ENCODE data around the gene PAQR8.
"Not testable (repeated sequence)": the region's sequence is repeated elsewhere in the genome, so short reads cannot be mapped to it uniquely, and the experiment has no call there.

The PAQR8 gene

GRCh38 chr6:52415917-52416628 is 54.1 kb downstream of the PAQR8 start:
- DNase-seq = no peak

GRCh38 chr6:52416629-52417151 is 54.7 kb downstream of the PAQR8 start:
- peak; percentile 78 for DNase-seq

DNA sequence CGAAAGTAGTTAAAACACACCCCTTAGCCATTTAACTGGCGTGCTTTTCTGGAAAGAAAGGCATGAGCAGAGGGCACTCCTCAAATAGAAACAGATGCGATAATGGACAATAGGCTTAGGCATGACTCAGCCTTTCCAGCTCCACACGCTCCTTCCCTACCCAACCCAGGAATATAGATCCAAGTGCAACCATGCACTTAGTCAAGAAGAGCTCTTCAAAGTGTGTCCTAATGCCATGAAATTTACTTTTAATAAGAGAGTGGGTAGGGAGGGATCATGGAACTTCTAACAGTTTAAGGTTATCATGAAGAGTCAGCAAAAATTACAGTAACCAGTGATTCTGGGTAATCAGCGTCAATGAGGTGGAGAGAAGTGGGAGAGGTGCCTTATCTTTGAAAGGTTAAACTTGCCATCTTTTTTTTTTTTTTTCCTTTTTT is 55.7 kb downstream of the PAQR8 start:
- DNase-seq = no peak

GRCh38 chr6:52418606-52419005 is 56.7 kb downstream of the PAQR8 start:
- no peak for DNase-seq

- DNase-seq = peak; percentile 99
These were observed 58.1 kb downstream of the PAQR8 start, which contains the start of gene EFHC1 for GRCh38 chr6:52419809-52420667. TSS of gene EFHC1 (plus strand) at chr6:52420342. CDS start at chr6:52420411, 69 bp downstream.

DNA sequence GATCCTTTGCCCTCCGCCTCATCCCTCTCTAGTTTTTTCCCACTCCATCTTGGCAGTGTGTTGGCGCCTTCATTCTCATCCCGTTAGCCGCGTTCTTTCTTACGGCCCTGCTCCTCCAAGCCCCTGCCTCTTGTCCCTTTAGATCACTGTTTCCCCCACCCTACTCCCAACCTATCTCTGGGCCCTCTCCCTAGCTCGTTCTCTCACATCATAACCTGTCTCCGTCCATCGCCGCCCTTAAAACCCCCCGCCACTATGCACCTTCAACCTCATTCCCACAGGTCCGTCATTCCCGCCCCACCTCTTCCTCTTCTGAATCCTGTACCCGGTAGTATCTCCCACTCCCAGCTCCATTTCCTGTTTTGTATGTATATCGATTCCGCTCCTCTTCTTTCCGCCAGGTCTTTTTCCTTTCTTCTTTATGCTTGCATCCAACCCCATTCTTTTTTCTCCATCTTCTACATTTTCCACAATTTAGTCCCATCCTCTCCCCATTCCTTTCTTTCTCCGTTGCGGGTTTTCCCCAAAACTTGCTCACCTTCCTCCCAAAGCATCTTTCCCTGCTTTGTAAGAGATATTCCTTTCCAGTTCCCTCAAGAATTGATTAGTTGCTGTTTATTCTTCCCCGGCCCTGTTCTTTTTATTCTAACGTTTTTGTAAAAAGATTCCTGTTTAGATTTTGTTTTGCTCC is 58.9 kb downstream of the PAQR8 start:
- DNase-seq = no peak

- DNase-seq = no peak
These were observed 60.2 kb downstream of the PAQR8 start for GRCh38 chr6:52422156-52422555.

DNA sequence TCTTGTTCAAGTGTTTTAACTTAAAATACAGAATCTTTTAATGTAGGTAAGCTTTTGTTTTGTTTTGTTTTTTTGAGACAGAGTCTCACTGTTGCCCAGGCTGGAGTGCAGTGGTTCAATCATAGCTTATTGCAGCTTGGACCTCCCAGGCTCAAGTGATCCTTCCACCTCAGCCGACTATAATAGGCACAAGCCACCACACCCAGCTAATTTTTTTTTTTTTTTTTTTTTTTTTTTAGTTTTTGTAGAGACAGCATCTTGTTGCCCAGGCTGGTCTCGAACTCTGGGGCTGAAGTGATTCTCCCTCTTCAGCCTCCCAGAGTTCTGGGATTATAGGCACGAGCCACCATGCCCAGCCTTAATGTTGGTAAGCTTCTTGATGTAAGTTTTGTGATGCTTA is 61.5 kb downstream of the PAQR8 start:
- DNase-seq = no peak

DNA sequence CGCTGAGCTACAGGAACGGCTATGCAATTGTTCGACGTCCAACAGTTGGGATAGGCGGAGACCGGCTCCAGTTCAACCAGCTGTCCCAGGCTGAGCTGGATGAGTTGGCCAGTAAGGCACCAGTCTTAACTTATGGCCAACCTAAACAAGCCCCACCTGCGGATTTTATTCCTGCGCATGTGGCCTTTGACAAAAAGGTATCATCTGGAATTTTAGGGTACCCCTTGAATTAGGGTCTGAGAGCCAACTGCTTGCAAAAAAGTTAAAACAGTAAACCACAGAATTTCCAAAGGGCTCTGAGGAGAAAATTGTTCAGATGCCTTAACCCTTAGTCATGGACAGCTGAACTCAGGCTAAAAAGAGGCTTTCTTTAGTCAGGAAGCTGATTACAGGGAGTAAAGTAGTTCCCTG is 62.0 kb downstream of the PAQR8 start:
- DNase-seq = no peak

DNA sequence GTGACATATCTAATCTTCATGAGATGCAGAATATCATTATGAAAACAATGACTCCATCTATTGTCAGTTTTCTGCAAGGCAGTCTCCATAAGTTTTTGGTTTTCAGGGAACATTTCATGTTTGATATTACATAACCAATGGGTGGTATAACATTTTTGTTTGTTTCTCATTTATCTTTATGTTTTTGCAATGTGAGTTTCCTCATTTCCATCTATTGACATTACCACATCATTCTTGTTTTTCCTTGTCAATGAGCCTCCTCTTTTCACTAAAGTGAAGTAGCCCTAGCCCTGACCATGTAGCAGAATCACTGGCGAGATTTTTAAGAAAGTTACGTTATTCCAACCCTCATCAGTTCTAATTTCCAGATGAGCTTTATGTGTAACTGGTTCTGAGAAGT is 62.6 kb downstream of the PAQR8 start:
- DNase-seq = no peak

- no peak for DNase-seq
These were observed 64.7 kb downstream of the PAQR8 start for GRCh38 chr6:52426667-52427066.

GRCh38 chr6:52433294-52433693 is 71.3 kb downstream of the PAQR8 start:
- DNase-seq = not testable (repeated sequence)

DNA sequence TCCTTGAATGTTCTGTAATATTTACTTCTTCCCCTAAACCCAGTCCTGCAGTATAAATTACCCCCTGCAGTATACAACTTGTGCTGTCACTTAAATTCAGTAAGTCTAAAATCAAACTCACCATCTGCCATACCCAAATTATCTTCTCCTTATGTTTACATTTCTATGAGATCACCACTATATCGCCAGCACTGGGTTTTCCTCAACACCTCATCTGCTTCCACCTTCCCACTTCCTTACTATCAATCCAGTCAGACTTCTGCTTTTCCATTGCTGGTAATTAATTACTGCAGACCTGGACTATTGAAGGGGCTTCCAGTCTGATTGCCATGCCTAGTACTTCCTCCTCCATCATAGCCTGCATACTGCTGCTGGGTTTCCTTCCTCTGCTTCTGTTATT is 73.4 kb downstream of the PAQR8 start:
- DNase-seq = no peak

DNA sequence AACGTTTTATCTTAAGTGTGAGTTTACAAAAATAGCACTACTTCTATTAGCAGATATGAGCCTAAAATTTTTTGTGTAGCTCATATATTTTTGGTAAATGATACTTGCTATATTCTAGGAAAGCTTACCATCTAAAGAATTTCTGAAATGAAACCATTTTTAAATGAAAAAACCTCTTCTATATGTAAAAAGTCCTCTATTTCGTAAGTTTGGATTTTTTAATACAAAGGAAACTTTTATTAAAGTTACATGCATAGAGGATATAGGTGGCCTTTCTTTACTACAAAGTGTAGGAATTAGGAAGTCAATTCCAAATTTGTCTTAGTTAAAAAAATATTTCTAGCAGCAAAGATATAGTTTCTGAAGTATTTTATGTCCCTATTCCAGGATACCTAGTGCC is 77.0 kb downstream of the PAQR8 start:
- no peak for DNase-seq

DNA sequence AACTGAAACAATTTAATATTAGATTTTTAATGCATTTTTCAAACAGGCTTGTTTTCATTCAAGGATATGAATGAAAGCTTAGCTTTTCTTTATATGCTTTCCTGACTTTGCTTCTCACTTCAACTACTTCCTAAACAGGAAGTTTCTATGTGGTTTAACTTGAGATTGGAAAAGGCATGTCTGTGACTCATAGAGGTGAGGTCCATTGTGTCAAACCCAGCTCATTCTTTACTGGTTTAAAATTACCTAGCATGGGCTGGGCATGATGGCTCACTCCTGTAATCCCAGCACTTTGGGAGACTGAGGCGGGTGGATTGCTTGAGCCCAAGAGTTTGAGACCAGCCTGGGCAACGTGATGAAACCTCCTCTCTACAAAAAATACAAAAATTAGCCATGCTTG is 92.6 kb downstream of the PAQR8 start:
- DNase-seq = no peak

- DNase-seq = no peak
These were observed 95.1 kb downstream of the PAQR8 start for GRCh38 chr6:52457096-52457495.

Measured in activated CD4-positive, alpha-beta T cell treated with anti-CD3 and anti-CD28 coated beads, Interleukin-10, Interleukin-2, amounts not matched to agents 100 ng/mL and 50 ng/mL, durations not matched to agents 16 hours and 8 hours (primary cell).